Measurements from ENCODE around the gene GDF7.

The GDF7 gene

GRCh38 chr2:20620271-20620681 lies 46.7 kb upstream of the GDF7 start:
- Histone ChIP-seq H3K27ac (no peak overlapping the region), H3K9me3 (no peaks in the 10 kb centered on the region)
- no peak for TF ChIP-seq CTCF (IDR thresholded peaks at IDR 0.05)

GRCh38 chr2:20620696-20621365 lies 46.1 kb upstream of the GDF7 start:
- Histone ChIP-seq H3K27ac (no peak overlapping the region), H3K4me3 (ENCODE audit: low read depth in 1 of 2, low read length in 1 of 2) (no peak overlapping the region), H3K36me3 (peaks cover 97% of the 10 kb centered on the region), H3K4me1 (ENCODE audit: control insufficient read depth in 1 of 2, insufficient read depth in 1 of 2, low read depth in 1 of 2, low read length in 1 of 2) (no peaks in the 10 kb centered on the region), H3K9me3 (no peaks in the 10 kb centered on the region), H3K27me3 (no peaks in the 10 kb centered on the region)
- TF ChIP-seq CTCF (IDR thresholded peaks at IDR 0.05), result no peak

More at GRCh38 chr2:20620271-20620681, 46.7 kb upstream of the GDF7 start:
- Histone ChIP-seq H3K36me3 (peaks cover 97% of the 10 kb centered on the region), H3K4me1 (ENCODE audit: control insufficient read depth in 1 of 2, insufficient read depth in 1 of 2, low read depth in 1 of 2, low read length in 1 of 2) (no peaks in the 10 kb centered on the region), H3K27me3 (no peaks in the 10 kb centered on the region), H3K4me3 (ENCODE audit: low read depth in 1 of 2, low read length in 1 of 2) (no peak overlapping the region)

DNA sequence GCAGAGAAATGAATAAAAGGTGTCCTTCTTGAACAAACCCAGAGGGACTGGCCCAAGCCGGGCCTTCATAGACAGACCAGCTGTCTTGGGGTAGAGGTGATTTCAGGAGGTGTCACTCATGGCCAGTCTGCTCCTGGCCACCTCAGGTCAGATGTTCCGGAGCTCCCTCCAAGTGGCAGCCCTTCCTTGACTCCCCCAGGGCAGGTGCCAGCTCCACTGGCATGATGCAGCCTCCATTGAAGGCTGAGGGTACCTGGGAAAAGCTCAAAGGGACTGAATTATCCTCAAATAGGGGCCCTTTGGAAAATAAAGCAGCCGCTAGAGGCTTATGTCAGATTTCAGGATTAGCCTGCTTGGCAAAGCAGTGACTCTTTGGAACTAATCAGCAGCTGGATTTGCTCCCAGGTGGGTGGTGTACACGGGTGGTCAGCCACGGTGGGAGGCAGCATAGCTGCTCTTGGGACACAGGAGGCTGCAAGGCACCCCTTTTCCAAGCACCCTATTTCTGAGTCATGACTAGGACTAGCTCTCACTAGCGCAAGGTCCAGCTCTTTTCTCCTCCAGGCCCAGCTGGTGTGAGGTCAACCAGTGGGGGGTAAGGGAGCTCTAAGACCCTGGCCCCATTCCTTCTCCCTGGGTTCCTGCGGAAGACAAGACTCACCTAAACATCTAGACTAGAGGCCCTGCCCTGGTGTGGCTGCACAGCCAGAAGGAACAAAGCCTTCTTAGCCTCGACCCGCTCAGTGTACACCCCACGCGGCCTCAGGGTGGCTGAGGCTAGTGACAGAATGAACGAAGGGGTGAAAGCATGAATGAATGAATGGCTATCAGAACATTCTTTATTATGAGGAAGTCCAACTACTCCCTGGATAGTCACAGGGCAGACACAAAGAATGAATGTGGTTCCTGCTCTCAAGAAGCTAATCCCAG lies 45.3 kb upstream of the GDF7 start:
- H3K4me3 ChIP-seq (ENCODE audit: low read depth in 1 of 2, low read length in 1 of 2), result no peak overlapping the region
- H3K27ac ChIP-seq, result no peak overlapping the region
- no peaks in the 10 kb centered on the region for H3K27me3 ChIP-seq
- no peaks in the 10 kb centered on the region for H3K9me3 ChIP-seq
- H3K4me1 ChIP-seq (ENCODE audit: control insufficient read depth in 1 of 2, insufficient read depth in 1 of 2, low read depth in 1 of 2, low read length in 1 of 2), result no peaks in the 10 kb centered on the region
- no peak for TF ChIP-seq CTCF (IDR thresholded peaks at IDR 0.05)
- peaks cover 98% of the 10 kb centered on the region for H3K36me3 ChIP-seq

DNA sequence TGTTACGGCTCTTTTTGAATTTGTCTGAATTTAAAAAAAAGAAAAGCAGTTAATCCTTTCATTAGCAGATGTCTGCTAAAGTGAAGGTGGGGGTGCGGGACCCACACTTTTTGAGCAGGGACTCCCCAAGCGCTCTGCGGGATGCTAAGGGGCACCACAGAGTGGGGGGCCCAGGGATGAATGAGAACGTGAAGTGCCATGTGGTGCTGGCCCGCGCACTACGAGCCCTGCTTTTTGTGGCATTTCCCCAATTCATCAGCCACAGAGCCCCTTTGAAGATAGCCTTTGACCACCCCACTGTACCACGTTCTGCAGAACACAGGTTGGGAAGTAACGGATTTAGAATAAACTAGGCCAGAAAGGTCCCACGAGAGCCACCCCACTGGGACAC lies 44.7 kb upstream of the GDF7 start:
- H3K9me3 ChIP-seq, result no peaks in the 10 kb centered on the region
- H3K36me3 ChIP-seq, result peaks cover 97% of the 10 kb centered on the region
- TF ChIP-seq CTCF (IDR thresholded peaks at IDR 0.05), result no peak
- H3K27me3 ChIP-seq, result no peaks in the 10 kb centered on the region
- no peaks in the 10 kb centered on the region for H3K4me1 ChIP-seq (ENCODE audit: control insufficient read depth in 1 of 2, insufficient read depth in 1 of 2, low read depth in 1 of 2, low read length in 1 of 2)
- H3K4me3 ChIP-seq (ENCODE audit: low read depth in 1 of 2, low read length in 1 of 2), result no peak overlapping the region
- no peak overlapping the region for H3K27ac ChIP-seq

DNA sequence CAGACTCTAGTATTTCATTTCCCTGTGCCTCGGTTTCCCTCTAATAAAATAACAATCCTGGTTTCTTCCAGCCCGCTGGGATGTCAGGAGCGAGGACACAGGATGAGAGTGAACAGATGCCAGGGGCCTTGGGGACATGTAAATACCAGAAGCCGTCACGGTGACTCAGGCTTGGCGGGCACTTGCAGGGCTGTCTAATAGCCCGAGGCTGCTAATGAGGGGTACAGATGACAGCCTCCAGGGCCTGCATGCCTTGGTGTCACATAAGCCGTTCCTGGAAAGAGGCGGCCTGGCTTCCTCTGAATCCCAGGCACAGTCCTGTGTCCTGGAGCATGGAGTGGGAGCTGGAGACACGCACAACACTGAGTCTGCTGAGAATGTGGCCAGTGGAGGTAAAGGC lies 44.2 kb upstream of the GDF7 start:
- no peak for TF ChIP-seq CTCF (IDR thresholded peaks at IDR 0.05)
- Histone ChIP-seq H3K36me3 (peaks cover 98% of the 10 kb centered on the region), H3K4me3 (ENCODE audit: low read depth in 1 of 2, low read length in 1 of 2) (no peak overlapping the region), H3K27ac (no peak overlapping the region), H3K27me3 (no peaks in the 10 kb centered on the region), H3K4me1 (ENCODE audit: control insufficient read depth in 1 of 2, insufficient read depth in 1 of 2, low read depth in 1 of 2, low read length in 1 of 2) (no peaks in the 10 kb centered on the region), H3K9me3 (no peaks in the 10 kb centered on the region)

All from neutrophil (primary cell).